GM19324 (cell line): ENCODE measurements around the gene DCLRE1B.

ENCODE experiments used
- ATAC-seq: cut with Tn5 transposase; IDR thresholded peaks from one replicate; pipeline ENCODE4 v1.9.1; 2021; ENCODE audit warnings: mild to moderate bottlenecking, moderate library complexity; ENCODE audit not compliant: unreplicated experiment, low FRiP score

The DCLRE1B gene

DNA sequence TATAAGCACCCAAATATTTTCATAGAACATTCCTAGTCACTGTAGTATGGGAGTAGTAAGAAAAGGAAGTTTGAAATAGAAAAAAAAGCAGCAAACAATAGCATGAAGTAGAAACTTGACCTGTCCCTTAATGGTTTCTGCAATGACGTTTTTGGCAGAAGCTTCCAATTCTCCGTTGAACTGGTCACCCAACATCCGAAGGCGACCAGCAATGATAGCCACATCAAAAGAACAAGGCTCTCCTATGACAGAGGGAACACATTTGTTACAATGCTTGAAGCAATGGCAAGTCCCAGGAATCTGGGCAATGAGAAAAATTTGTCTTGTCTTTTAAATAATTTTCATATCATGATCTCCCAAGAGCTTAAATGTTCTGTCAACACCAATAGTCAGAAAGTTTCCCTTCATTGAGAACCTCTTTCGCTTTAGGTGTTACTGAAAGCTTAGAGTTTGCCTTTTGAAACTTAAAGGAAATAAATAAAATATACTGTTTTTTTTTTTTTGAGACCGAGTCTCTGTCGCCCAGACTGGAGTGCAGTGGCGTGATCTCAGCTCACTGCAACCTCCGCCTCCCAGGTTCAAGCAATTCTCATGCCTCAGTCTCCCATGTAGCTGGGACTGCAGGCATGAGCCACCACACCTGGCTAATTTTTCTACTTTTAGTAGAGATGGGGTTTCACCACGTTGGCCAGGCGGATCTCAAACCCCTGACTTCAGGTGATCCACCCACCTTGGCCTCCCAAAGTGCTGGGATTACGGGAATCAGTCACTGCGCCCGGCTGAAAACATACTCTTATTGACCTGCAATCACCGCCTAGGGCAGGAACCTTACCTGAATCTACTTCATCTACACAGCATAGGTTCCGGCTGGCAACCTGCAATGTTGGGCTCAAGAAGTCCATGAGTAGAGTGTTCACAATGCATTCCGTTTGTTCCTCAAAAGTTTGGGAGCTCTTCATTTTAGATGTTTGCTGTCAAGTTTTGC is 18.4 kb upstream of the DCLRE1B start:
- ATAC-seq = no peak

GRCh38 chr1:113887402-113888175 is 17.5 kb upstream of the DCLRE1B start, which contains the start of gene BCL2L15:
Gene BCL2L15 (minus strand): TSS chr1:113887581. CDS start chr1:113887375, 206 bp downstream.
- ATAC-seq = no peak

GRCh38 chr1:113890816-113891215 is 14.3 kb upstream of the DCLRE1B start:
- ATAC-seq = no peak

DNA sequence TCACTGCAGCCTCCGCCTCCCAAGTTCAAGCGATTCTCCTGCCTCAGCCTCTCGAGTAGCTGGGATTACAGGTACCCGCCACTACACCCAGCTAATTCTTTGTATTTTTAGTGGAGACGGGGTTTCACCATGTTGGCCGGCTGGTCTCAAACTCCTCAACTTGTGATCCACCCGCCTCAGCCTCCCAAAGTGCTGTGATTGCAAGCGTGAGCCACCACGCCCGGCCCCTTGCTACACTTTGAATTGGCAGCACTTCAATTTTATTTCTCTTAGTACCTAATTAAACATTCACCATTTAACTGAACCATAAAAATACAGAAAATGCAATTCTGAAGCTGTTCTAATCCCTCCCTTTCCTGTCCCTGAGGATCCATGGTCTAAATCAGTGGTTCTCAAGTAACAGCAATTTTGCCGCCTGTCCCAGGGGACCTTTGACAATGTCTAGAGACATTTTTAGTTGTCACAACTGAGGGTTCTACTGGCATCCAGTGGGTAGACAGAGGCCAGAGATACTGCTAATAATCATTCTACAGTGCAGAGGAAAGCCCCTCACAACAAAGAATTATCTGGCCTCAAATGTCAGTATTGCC is 13.4 kb upstream of the DCLRE1B start:
- no peak for ATAC-seq

GRCh38 chr1:113893267-113893666 is 11.9 kb upstream of the DCLRE1B start:
- no peak for ATAC-seq

GRCh38 chr1:113895098-113895497 is 10.0 kb upstream of the DCLRE1B start:
- no peak for ATAC-seq

- no peak for ATAC-seq
These were observed 9.2 kb upstream of the DCLRE1B start for GRCh38 chr1:113895961-113896360.

- ATAC-seq = no peak
These were observed 6.8 kb upstream of the DCLRE1B start for GRCh38 chr1:113898241-113898814.

DNA sequence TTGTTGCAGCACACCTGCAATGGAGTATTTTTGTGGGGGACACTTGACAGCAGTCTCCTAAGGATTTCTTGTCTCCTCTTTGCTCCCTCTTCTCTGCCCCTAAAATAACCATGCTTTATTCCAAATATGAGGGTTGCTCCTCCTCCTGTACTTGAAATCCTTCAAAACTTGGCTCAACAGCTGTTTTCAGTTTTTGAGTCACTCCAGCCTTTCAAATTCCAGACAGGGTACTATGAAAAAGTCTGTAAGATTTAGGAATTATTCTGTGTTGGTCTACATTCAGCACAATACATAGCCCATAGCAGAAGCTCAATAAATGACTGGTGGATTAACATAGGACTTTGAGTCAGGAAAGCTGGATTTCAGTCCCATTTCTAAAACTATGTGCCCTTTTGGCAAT is 6.0 kb upstream of the DCLRE1B start:
- ATAC-seq = no peak

DNA sequence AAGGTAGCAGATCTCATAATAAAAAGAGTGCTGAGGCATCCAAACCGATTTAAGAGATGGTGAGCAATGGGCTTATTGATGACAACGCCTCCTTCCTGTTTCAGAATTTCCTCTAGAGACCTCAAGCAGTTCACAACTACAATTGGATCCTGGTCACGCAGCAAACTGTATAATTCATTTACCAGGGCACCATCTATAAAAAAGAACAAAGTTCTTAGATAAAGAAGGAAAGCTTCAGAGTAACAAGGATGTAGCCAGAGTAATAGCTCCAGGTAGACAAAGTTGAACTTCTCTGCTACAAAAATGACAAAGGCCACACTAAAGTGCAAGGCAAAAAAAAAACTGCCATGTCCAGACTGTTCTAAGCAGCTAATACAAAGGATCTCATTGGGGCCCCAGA is 3.9 kb upstream of the DCLRE1B start:
- ATAC-seq = no peak

- ATAC-seq = no peak
These were observed 1.4 kb upstream of the DCLRE1B start for GRCh38 chr1:113903501-113904292.

DNA sequence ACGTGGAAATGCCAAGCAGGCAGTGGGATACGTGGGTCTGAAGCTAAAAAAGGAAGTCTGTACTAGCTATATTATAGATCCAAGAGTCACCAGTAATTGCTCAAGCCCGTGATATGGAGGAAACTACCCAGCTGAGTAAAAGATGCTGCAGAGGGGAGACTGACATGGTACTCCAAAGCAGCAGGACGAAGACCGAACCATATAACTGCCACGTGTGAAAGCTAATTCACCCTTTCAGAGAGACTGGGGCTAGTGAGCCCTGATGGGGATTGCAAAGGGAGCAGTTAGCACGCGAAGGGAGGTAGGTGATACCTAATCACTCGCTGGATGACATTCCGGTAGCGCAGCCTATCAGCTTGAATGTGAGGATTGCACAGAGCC is 843 bp upstream of the DCLRE1B start:
- ATAC-seq = peak; percentile 33

DNA sequence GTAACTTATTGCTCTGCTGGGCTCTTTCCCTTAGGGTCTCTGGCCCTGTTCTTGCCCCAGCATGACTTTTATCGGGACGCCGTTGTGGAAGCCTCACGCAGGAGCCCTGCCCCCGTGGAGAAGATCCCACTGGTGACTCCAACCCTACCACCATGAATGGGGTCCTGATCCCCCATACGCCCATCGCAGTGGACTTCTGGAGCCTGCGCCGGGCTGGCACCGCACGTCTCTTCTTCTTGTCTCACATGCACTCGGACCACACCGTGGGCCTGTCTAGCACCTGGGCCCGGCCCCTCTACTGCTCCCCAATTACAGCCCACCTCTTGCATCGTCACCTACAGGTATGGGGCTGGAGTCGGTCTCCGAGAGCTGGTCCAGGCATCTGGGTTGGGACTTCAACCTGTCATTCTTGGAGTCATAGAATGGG is 322 bp downstream of the DCLRE1B start:
- peak; percentile 4 for ATAC-seq

GRCh38 chr1:113912594-113913311 is 7.6 kb downstream of the DCLRE1B start:
- ATAC-seq = no peak

DNA sequence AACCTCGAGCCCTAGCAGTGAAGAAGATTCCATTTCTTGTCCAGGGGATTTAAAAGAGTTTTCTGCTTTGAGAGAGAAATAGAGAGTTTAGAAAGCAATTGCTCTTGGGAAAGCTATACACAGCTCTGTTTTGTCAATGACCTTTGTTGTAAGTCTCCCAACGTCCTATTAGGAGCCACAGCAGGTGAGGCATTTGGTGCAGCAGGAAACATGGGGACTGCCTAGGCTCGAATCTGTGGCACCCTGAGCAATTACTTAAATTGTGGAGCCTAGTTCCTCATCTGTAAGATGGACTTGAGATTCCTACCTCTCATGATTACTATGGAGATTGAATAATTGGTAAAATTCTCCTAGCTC is 8.2 kb downstream of the DCLRE1B start:
- ATAC-seq = no peak

GRCh38 chr1:113913887-113914664 is 8.9 kb downstream of the DCLRE1B start:
- no peak for ATAC-seq

DNA sequence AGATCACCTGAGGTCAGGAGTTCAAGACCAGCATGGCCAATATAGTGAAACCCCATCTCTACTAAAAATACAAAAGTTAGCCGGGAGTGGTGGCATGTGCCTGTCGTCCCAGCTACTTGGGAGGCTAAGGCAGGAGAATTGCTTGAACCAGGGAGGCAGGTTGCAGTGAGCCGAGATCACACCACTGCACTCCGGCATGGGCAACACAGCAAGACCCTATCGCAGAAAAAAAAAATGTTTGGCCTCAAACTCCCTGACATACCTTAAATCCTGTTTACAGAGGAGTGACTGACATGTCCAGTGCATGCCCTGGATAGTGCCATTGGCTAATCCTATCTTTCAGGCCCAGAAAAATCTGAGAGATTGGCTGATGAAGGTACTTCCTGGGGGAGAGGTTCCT is 11.8 kb downstream of the DCLRE1B start:
- ATAC-seq = no peak

DNA sequence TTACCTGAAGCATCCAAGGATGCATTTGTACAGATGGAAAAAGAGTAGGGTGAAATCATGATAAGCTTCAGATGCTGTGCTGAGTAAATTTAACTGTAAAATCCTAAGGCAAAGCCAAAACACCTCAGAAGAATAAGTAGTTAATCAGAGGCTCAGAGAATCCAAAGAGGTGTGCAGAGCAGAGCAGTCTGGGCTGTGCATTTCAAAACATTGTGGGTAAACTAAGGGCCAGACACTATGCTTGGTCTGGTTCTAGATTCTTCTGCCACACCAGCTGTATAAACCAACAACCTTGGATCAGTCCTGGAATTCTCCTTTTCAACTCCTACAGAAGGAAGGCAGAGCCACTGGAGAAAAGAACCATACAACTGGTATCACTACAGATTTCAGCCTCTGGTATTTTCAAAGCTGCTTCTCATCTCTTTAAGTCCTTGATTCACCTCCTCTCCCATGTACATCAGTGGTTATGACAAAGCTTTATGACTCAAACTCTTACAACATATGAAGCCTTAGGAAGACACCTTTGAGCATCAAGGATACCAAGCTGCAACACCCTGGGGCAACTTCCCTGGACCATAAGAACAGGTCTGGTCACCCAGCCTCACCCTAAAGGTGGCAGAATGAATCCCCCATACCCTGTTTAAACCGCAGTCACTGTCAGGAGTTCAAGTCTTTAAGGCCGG is 12.4 kb downstream of the DCLRE1B start:
- ATAC-seq = no peak
